HepG2 (cell line): ENCODE data around the gene GALNT11. TPM values are rescaled to one million over a fixed set of nuclear protein-coding genes. Genes with fewer than 3 reads are reported as not detected.

ENCODE experiments used
- ATAC-seq: fragments of 200-7000 bp; cut with Tn5 transposase; 3 replicates; pipeline ENCODE4 v1.9.1; 2020; ENCODE audit warnings: mild to moderate bottlenecking, moderate library complexity
- BruUV-seq: library from RNA; stranded (reverse); fragments of 400-500 nt; replicated peaks from 2 replicates; lab custom pipeline; 2021; lab: Mats Ljungman, UMichigan
- CTCF ChIA-PET: fragments of 300-600 bp; formaldehyde crosslinking; extraction: SDS; loops from one replicate; lab custom pipeline; 2021; ENCODE audit warnings: low total read pairs, inconsistent platforms, low intra/inter-chr PET ratio; lab: Yijun Ruan, JAX
- POLR2A ChIA-PET: fragments of 350-600 bp; sonication (Branson Sonifier 250); formaldehyde crosslinking; loops from one replicate; lab custom pipeline; 2020; ENCODE audit warnings: antibody characterized with exemption, inconsistent platforms; lab: Yijun Ruan, JAX
- DNase-seq: peaks from one replicate; pipeline ENCODE4 v3.0.0-alpha.2; 2015; ENCODE audit warnings: low spot score
- FAIRE-seq: peaks from 3 replicates; lab custom pipeline; 2011; peaks lifted over from hg19 to GRCh38; lab: Jason Lieb, UNC
- H2AFZ ChIP-seq: one replicate; pipeline ENCODE4 v1.6.1; 2011; ENCODE audit warnings: low read length, inconsistent platforms
- H3K27ac ChIP-seq: fragments of 300-600 bp; 3 replicates; pipeline ENCODE4 v1.8.0; 2011; ENCODE audit warnings: mixed run types, mild to moderate bottlenecking, mixed read lengths, low read length, inconsistent platforms; ENCODE audit not compliant: insufficient read depth; ENCODE audit errors: extremely low read length
- H3K27me3 ChIP-seq, 2 experiments: fragments of 200-600 bp in 1 of 2; 2 replicates in 1 of 2; 3 replicates in 1 of 2; pipeline versions ENCODE4 v1.6.0 to v1.8.0; 2011; ENCODE audit warnings: low read length in 2 of 2, mild to moderate bottlenecking in 2 of 2, moderate library complexity in 2 of 2, inconsistent platforms in 1 of 2; ENCODE audit not compliant: insufficient read depth in 2 of 2, control insufficient read depth in 1 of 2
- H3K36me3 ChIP-seq, 2 experiments: fragments of 200-600 bp in 1 of 2; replicated peaks in 1 of 2; 2 replicates in 1 of 2; 3 replicates in 1 of 2; pipeline versions ENCODE4 v1.5.1 to v1.8.0; 2011; ENCODE audit warnings: low read length in 2 of 2, inconsistent platforms in 1 of 2; ENCODE audit not compliant: insufficient read depth in 2 of 2, control insufficient read depth in 1 of 2
- H3K4me1 ChIP-seq: 2 replicates; pipeline ENCODE4 v1.5.1; 2012; ENCODE audit warnings: low read length, inconsistent platforms; ENCODE audit not compliant: insufficient read depth
- H3K4me2 ChIP-seq: 2 replicates; pipeline ENCODE4 v1.6.0; 2011; ENCODE audit warnings: low read depth, low read length, inconsistent platforms
- H3K4me3 ChIP-seq, 3 experiments: fragments of 200-600 bp in 1 of 3; sonication (generic), shearing (Covaris generic) in 1 of 3; replicated peaks in 1 of 3; 2 replicates each; pipeline ENCODE4 v1.5.1; 2011 to 2016; ENCODE audit warnings: low read length in 3 of 3, inconsistent platforms in 2 of 3, low read depth in 2 of 3, mild to moderate bottlenecking in 2 of 3, control low read depth in 1 of 3, mixed read lengths in 1 of 3; ENCODE audit not compliant: insufficient read depth in 1 of 3
- H3K79me2 ChIP-seq: one replicate; pipeline ENCODE4 v1.6.1; 2011; ENCODE audit warnings: low read length, inconsistent platforms; ENCODE audit not compliant: insufficient read depth
- H3K9ac ChIP-seq: 2 replicates; pipeline ENCODE4 v1.6.0; 2011; ENCODE audit warnings: mild to moderate bottlenecking, low read depth, low read length, inconsistent platforms; ENCODE audit not compliant: insufficient read depth
- H3K9me3 ChIP-seq: 2 replicates; pipeline ENCODE4 v1.5.1; 2012; ENCODE audit warnings: mild to moderate bottlenecking, low read length
- H4K20me1 ChIP-seq: 2 replicates; pipeline ENCODE4 v1.6.0; 2011; ENCODE audit warnings: inconsistent platforms, mild to moderate bottlenecking, low read length, moderate library complexity; ENCODE audit not compliant: insufficient read depth
- FOXK2 ChIP-seq: fragments of 450-650 bp; IDR thresholded peaks from 2 replicates; pipeline ENCODE4 v1.6.1; 2016
- HOXA3 ChIP-seq: sonication (generic); formaldehyde crosslinking; IDR thresholded peaks from 2 replicates; pipeline ENCODE4 v1.5.0; 2020; ENCODE audit warnings: missing genetic modification reagents
- JUND ChIP-seq: sonication (generic); formaldehyde crosslinking; IDR thresholded peaks from 2 replicates; pipeline ENCODE4 v1.8.0; 2022; ENCODE audit warnings: mild to moderate bottlenecking, missing genetic modification reagents
- PAXIP1 ChIP-seq: sonication (generic); formaldehyde crosslinking; conservative IDR thresholded peaks from 2 replicates; pipeline ENCODE4 v1.4.0; 2020; ENCODE audit warnings: mild to moderate bottlenecking, missing genetic modification reagents, moderate library complexity
- PLRG1 ChIP-seq: fragments of 450-650 bp; conservative IDR thresholded peaks from 2 replicates; pipeline ENCODE4 v1.6.1; 2016
- RBAK ChIP-seq: sonication (generic); formaldehyde crosslinking; IDR thresholded peaks from 2 replicates; pipeline ENCODE4 v1.5.1; 2020; ENCODE audit warnings: mild to moderate bottlenecking, missing genetic modification reagents
- RNF219 ChIP-seq: sonication (generic); formaldehyde crosslinking; IDR thresholded peaks from 2 replicates; pipeline ENCODE4 v1.5.0; 2020; ENCODE audit warnings: mild to moderate bottlenecking, missing genetic modification reagents
- SMC3 ChIP-seq: IDR thresholded peaks from 2 replicates; pipeline ENCODE4 v1.6.1; 2011; ENCODE audit warnings: low read length, improper control_type of control experiment
- THAP7 ChIP-seq: sonication (generic); formaldehyde crosslinking; IDR thresholded peaks from 2 replicates; pipeline ENCODE4 v1.8.1; 2023; ENCODE audit warnings: mild to moderate bottlenecking, missing genetic modification reagents
- XBP1 ChIP-seq: sonication (generic); formaldehyde crosslinking; IDR thresholded peaks from 2 replicates; pipeline ENCODE4 v1.5.0; 2020; ENCODE audit warnings: missing genetic modification reagents
- ZC3H4 ChIP-seq: sonication (generic); formaldehyde crosslinking; IDR thresholded peaks from 2 replicates; pipeline ENCODE4 v1.4.0; 2020; ENCODE audit warnings: missing genetic modification reagents, borderline replicate concordance
- ZNF136 ChIP-seq: sonication (generic); formaldehyde crosslinking; IDR thresholded peaks from 2 replicates; pipeline ENCODE4 v1.8.1; 2022; ENCODE audit warnings: low read depth, mild to moderate bottlenecking, moderate library complexity, missing genetic modification reagents
- ZNF264 ChIP-seq: sonication (generic); formaldehyde crosslinking; IDR thresholded peaks from 2 replicates; pipeline ENCODE4 v1.4.0; 2020; ENCODE audit warnings: missing genetic modification reagents
- ZNF766 ChIP-seq: sonication (generic); formaldehyde crosslinking; IDR thresholded peaks from 2 replicates; pipeline ENCODE4 v1.5.0; 2020; ENCODE audit warnings: missing genetic modification reagents, borderline replicate concordance
- ZNF878 ChIP-seq: sonication (generic); formaldehyde crosslinking; IDR thresholded peaks from 2 replicates; pipeline ENCODE4 v1.8.1; 2023; ENCODE audit warnings: mild to moderate bottlenecking, missing genetic modification reagents, moderate library complexity
- ZSCAN12 ChIP-seq: sonication (generic); formaldehyde crosslinking; IDR thresholded peaks from 2 replicates; pipeline ENCODE4 v1.9.0; 2021; ENCODE audit warnings: mild to moderate bottlenecking, missing genetic modification reagents
- WGBS: methylation state at CpG from one replicate; pipeline ENCODE4 v1.1.6; 2017; ENCODE audit warnings: low lambda C conversion rate; 5-methylcytosine and 5-hydroxymethylcytosine counted together
- in situ Hi-C: cut with HindIII; loops from 2 replicates; pipeline ENCODE4 v1.10.0; 2017; ENCODE audit warnings: low pct_unique_long_range_greater_than_20kb; ENCODE audit not compliant: extremely low pct_ligation_motif_present
- intact Hi-C: fragments of 100-400 bp; cut with micrococcal nuclease; formaldehyde crosslinking; loops from one replicate; pipeline ENCODE4 v1.10.0; 2022; ENCODE audit not compliant: unreplicated experiment
- polyA plus RNA-seq, 8 experiments: library from polyadenylated mRNA; depleted of rRNA in 3 of 8; stranded (reverse) in 7 of 8; unstranded in 1 of 8; fragments of >200 nt; fragmentation: Illumina TruSeq in 4 of 8; extraction: Trizol in 4 of 8; gene quantifications; 2 replicates each; pipeline versions ENCODE4 v1.2.1 to v1.2.3, GENCODE V29; 2011 to 2016; ENCODE audit warnings: low read depth in 4 of 8, missing spikeins in 1 of 8, mixed read lengths in 1 of 8; ENCODE audit not compliant: insufficient read depth in 1 of 8
- total RNA-seq, 5 experiments: library from RNA; depleted of rRNA; stranded (reverse); fragments of >200 nt; fragmentation: Illumina TruSeq; extraction: Trizol; gene quantifications; 2 replicates each; pipeline ENCODE4 v1.2.3, GENCODE V29; 2016; ENCODE audit warnings: low read depth in 1 of 5
- TF ChIP-seq, protein P1 (sequence below): sonication (generic); formaldehyde crosslinking; IDR thresholded peaks from 2 replicates; pipeline ENCODE4 v1.5.0; 2020; ENCODE audit warnings: mild to moderate bottlenecking, missing genetic modification reagents
- TF ChIP-seq, protein P2 (sequence below): IDR thresholded peaks from 2 replicates; pipeline ENCODE4 v1.6.1; 2018; ENCODE audit warnings: missing genetic modification reagents, mild to moderate bottlenecking, missing compliant biosample characterization

GALNT11 gene
- total and polyA plus RNA-seq, 2 of the 13 experiments (the other 11 are each of a cell fraction or from before 2014, with no cell fraction given) = 9.3 to 16.3 TPM

DNA sequence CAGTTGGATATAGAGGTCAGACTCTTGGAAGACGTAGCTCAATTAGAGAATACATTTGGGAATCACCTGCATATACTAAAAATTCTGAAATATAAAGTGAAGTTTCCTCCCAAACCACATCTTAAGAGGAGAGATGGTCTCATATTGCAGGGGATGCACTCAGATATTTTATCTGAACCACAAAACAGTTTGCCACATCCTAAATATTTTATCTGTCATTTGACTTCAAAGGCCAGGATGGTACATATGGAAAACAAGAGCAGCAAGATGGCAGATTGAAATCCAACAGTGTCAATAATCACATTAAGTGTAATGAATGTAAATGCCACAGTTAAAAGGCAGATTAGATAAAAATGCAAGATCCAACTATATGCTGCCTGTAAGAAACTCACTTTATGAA, 97.1 kb downstream of the GALNT11 start:
- Histone ChIP-seq H3K27ac (no peak overlapping the region), H3K79me2 (no peaks in the 10 kb centered on the region), H3K36me3 (peaks cover 20 to 49% of the 10 kb centered on the region in 2 experiments), H2AFZ (no peak overlapping the region), H3K9ac (no peak overlapping the region), H3K4me2 (no peak overlapping the region), H3K9me3 (no peaks in the 10 kb centered on the region), H4K20me1 (no peaks in the 10 kb centered on the region), H3K4me3 (no peak overlapping the region), H3K27me3 (no peaks in the 10 kb centered on the region), H3K4me1 (no peaks in the 10 kb centered on the region)
- 100% methylated on average over 1 of the region's 1 CpG for WGBS
- CTCF ChIA-PET = no interaction called here
- ATAC-seq (no peak), FAIRE-seq (no peak), DNase-seq (no peak)
- intact Hi-C loops = no loop called here
- POLR2A ChIA-PET = no interaction called here
- in situ Hi-C loops = no loop called here
- TF ChIP-seq FOXK2 (no peak), PLRG1 (no peak), RBAK (CRISPR knock-in tag) (no peak), RNF219 (CRISPR knock-in tag) (no peak), SMC3 (no peak), XBP1 (CRISPR knock-in tag) (no peak), ZNF136 (no peak), JUND (CRISPR knock-in tag) (no peak), HOXA3 (CRISPR knock-in tag) (no peak), ZNF878 (CRISPR knock-in tag) (no peak), ZSCAN12 (CRISPR knock-in tag) (no peak), ZNF264 (no peak), PAXIP1 (CRISPR knock-in tag) (no peak), ZNF766 (no peak), THAP7 (no peak), ZC3H4 (no peak)
- TF ChIP-seq, protein P1, sequence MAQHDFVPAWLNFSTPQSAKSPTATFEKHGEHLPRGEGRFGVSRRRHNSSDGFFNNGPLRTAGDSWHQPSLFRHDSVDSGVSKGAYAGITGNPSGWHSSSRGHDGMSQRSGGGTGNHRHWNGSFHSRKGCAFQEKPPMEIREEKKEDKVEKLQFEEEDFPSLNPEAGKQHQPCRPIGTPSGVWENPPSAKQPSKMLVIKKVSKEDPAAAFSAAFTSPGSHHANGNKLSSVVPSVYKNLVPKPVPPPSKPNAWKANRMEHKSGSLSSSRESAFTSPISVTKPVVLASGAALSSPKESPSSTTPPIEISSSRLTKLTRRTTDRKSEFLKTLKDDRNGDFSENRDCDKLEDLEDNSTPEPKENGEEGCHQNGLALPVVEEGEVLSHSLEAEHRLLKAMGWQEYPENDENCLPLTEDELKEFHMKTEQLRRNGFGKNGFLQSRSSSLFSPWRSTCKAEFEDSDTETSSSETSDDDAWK (CRISPR knock-in tag) = no peak
- TF ChIP-seq, protein P2, sequence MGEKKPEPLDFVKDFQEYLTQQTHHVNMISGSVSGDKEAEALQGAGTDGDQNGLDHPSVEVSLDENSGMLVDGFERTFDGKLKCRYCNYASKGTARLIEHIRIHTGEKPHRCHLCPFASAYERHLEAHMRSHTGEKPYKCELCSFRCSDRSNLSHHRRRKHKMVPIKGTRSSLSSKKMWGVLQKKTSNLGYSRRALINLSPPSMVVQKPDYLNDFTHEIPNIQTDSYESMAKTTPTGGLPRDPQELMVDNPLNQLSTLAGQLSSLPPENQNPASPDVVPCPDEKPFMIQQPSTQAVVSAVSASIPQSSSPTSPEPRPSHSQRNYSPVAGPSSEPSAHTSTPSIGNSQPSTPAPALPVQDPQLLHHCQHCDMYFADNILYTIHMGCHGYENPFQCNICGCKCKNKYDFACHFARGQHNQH (CRISPR knock-in tag) = no peak
- BruUV-seq = no TSS peak
